NCI-H2171 (cell line): ENCODE results near the gene LRP3.
"Not testable (repeated sequence)": the region's sequence is repeated elsewhere in the genome, so short reads cannot be mapped to it uniquely, and the experiment has no call there.

Experiments used
- DNase-seq: peaks from one replicate; lab custom pipeline; 2025; lab: John Stamatoyannopoulos, UW

Gene LRP3, protein sequence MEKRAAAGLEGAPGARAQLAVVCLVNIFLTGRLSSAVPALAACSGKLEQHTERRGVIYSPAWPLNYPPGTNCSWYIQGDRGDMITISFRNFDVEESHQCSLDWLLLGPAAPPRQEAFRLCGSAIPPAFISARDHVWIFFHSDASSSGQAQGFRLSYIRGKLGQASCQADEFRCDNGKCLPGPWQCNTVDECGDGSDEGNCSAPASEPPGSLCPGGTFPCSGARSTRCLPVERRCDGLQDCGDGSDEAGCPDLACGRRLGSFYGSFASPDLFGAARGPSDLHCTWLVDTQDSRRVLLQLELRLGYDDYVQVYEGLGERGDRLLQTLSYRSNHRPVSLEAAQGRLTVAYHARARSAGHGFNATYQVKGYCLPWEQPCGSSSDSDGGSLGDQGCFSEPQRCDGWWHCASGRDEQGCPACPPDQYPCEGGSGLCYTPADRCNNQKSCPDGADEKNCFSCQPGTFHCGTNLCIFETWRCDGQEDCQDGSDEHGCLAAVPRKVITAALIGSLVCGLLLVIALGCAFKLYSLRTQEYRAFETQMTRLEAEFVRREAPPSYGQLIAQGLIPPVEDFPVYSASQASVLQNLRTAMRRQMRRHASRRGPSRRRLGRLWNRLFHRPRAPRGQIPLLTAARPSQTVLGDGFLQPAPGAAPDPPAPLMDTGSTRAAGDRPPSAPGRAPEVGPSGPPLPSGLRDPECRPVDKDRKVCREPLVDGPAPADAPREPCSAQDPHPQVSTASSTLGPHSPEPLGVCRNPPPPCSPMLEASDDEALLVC

DNA sequence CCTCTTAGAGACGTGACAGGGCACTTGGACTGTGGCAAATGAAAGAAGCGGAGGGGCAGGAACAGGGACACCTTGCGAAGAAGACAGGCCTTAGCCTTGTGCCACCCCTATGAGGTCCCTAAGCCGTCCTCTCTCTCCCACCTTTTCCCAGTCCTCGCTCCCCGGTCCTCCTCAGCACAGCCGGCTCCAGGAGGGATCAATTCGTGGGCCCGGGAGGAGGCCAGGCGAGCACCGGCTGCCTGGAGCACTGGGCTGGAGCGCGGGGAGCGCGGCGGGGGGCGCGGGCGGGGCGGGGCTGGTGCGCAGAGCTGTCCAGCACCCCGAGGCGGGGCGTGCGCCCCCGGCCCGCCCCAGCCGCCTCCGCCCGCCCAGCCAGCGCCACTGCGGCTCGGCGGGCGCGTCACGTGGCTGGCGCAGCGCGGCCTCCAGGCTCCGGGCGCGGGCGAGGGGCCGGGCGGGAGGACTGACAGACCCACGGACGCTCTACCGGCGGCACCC lies at the start of gene LRP3:
TSS of gene LRP3 (plus strand) at position 466 of the 498 bp plus-strand sequence. CDS start 456 bp downstream, outside the sequence.
- peak; percentile 43 for DNase-seq

DNA sequence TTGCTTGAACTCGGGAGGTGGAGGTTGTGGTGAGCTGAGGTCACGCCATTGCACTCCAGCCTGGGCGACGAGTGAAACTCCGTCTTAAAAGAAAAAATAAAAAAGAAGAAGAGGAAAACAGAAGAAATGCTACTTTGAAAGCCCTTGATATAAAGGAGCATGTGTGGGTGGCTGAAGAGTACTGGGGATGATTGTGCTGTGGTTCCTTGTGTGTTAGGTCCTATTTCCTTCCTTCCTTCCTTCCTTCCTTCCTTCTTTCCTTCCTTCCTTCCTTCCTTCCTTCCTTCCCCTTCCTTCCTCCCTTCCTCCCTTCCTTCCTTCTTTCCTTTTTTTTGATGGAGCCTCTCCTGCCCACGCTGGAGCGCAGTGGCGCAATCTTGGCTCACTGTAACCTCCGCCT lies 47.9 kb upstream of the LRP3 start:
- DNase-seq, result no peak

DNA sequence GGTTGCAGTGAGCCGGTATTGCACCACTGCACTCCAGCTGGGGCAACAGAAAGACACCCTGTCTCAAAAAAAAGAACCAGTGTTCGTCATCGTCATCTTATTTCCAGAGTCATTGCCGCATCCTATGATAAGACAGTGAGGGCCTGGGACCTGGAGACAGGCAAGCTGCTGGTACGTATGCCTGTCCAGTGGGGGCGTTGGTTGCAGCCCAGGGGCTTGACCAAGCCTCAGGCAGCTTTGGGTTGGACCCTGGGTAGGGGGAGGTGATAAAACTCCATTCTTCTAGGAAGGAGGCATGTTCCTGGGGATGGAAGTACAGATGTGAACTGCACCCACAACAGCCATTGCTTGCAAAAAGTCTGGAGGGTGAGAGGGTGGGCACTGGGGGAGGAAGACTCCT lies 46.6 kb upstream of the LRP3 start:
- DNase-seq, result no peak

DNA sequence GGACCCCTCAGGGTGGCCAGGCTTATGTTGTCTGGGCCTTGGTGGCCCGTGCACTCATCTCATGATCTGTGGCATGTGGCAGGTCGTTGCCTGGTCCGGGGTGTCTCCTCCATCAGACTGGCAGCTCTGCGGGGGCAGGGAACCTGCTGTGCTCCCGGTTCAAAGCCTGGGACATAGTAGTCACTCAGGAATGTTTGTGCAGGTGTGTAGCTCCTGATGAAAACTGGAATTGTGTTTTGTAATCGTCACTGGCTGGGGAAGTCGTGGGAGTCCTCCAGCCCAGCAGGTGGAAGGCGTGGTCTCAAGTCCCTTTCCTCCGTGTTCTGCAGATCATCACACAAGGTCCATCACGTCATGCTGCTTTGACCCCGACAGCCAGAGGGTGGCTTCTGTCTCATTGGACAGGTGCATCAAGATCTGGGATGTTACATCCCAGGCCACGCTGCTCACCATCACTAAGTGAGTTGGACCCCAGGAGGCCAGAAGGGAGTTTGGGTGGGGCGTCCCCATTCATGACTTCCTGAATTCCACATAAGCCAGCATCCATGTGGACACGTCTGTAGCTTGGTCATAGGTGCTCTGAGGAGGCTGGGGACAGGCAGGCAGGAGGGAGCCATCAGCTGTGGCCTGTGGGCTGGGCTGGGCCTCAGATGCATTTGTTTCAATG lies 43.1 kb upstream of the LRP3 start:
- no peak for DNase-seq

DNA sequence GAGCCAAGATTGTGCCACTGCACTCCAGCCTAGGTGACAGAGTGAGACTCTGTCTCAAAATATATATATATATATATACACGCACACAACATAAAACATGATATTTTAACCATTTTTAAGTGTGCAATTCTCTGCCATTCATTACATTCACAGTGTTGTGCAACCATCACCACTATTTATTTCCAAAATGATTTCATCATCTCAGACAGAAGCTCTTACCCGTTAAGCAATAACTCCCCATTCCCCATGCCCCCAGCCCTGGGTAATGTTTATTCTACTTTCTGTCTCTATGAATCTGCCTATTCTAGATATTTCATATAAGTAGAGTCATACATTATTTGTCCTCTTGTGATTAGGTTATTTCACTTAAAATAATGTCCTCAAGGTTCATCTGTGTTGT lies 42.0 kb upstream of the LRP3 start:
- DNase-seq, result no peak

DNA sequence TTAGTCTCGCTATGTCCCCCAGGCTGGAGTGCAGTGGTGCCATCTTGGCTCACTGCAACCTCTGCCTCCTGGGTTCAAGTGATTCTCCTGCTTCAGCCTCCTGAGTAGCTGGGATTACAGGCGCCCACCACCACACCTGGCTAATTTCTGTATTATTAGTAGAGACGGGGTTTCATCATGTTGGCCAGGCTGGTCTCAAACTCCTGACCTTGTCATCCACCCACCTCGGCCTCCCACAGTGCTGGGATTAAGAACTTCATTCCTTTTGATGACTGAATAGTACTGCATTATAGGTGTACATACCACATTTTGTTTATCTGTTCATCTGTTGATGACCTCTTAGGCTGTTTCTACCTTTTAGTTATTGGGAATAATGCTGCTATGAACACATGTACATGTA lies 41.5 kb upstream of the LRP3 start:
- DNase-seq, result not testable (repeated sequence)

DNA sequence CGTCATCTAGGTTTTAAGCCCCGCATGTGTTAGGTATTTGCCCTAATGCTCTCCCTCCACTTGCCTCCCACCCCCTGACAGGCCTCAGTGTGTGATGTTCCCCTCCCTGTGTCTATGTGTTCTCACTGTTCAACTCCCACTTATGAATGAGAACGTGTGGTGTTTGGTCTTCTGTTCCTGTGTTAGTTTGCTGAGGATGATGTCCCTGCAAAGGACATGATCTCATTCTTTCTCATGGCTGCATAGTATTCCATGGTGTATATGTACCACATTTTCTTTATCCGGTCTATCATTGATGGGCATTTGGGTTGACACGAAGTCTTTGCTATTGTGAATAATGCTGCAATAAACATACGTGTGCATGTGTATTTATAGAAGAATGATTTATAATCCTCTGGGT lies 39.8 kb upstream of the LRP3 start:
- not testable (repeated sequence) for DNase-seq

DNA sequence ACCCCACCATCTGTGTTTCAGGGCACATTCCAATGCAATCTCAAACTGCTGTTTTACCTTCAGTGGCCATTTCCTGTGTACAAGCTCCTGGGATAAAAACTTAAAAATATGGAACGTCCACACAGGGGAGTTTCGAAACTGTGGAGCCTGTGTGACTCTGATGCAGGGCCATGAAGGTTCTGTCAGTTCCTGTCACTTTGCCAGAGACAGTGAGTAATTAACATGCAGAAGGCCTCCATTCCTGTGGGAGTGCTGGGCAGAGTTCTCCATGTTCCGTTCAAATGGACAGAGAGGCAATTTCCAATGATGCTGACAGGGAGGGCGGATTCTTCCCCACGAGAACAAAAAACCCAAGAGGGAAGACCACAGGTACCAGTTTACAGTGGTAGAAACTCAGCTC lies 37.8 kb upstream of the LRP3 start:
- no peak for DNase-seq

DNA sequence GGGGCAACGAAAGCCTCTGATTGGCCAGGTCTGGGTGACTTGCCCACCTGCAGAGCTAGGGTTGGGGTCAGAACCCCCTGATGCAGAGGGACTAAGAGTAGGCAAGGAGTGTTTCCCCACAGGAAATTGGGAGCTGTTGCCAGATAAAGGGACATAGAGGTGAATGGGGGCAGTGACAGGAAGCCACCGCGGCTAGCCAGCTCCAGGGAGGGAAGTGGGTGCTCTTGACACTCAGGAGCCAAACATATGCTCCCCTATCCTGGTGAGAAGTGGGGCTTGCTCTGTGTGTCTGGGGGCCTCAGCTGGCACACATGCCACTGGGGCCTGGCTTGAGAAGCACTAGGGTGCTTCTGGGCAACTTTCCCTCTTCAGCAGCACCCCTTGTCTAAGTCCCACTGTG lies 36.2 kb upstream of the LRP3 start:
- DNase-seq, result no peak

DNA sequence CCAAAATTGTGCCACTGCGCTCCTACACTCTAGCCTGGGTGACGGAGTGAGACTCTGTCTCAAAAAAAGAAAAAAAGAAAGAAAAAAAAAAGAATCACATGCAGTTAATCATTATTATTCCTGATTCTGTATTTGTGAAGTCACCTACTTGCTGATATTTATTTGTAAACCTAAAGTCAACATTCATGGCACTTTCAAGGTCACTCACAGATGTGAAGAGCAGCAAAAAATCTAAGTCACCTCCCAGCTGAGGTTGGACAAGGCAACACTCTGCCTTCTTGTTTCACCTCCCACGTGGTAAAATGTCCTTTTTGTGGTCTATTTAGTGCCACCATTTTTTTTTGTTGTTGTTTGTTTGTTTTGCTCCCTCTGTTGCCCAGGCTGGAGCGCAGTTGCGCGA lies 35.8 kb upstream of the LRP3 start:
- no peak for DNase-seq

DNA sequence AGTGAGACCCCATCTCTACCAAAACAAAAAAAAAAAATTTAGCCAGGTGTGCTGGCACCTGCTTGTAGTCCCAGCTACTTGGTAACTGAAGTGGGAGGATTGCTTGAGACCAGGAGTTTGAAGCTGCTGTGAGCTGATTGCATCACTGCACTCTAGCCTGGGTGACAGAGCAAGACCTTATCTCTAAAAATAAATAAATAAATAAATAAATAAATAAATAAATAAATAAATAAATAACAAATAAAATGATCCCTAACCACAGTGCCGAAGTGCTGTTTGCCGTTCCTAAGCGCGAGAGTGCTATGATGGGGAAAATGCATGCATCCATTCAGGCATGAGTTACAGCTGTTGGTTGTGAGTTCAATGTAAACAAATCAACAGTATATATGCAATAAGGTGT lies 35.0 kb upstream of the LRP3 start:
- no peak for DNase-seq

DNA sequence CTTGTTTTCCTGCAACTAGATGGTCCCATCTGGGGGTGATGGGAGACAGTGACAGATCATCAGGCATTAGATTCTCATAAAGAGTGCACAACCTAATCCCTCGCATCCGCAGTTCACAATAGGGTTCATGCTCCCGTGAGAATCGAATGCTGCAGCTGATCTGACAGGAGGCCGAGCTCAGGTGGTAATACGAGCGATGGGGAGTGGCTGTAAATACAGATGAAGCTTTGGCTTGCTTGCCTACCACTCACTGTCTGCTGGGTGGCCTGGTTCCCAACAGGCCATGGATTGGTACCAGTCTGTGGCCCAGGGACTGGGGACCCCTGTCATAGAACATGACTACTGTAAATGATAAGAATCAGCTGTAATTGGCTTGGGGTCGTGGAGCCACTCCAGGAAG lies 34.2 kb upstream of the LRP3 start:
- DNase-seq, result no peak

DNA sequence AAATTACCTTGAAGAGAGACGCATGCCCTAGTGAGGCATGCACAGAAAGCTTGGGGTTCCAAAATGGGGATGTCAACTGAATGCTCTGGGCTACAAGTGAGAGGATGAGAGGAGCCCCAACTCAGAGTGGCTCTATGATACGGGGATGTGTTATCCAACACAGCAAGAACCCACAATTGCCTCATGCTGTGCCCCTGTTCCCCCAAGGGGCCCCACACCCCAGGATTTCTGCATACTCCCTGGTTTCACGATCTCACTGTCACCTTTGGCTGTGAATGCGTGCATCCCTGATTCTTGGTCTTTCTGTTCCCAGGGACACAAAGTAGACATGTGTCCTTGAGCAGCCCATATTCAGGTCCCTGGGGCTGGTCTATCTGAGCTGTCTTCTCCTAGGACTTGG lies 32.9 kb upstream of the LRP3 start:
- DNase-seq, result no peak

DNA sequence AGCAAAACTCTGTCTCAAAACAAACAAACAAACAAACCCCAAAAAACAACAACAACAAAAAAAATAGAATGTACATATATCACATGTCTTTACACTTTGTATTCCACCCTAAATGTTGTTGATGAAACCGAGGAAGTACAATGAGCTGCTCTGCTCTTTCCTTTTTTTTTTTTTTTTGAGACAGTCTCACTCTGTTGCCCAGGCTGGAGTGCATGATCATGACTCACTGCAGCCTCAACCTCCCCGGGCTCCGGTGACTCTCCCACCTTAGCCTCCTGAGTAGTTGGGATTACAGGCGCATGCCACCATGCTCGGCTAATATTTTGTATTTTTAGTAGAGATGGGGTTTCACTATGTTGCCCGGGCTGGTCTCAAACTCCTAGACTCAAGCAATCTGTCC lies 30.6 kb upstream of the LRP3 start:
- DNase-seq, result no peak

DNA sequence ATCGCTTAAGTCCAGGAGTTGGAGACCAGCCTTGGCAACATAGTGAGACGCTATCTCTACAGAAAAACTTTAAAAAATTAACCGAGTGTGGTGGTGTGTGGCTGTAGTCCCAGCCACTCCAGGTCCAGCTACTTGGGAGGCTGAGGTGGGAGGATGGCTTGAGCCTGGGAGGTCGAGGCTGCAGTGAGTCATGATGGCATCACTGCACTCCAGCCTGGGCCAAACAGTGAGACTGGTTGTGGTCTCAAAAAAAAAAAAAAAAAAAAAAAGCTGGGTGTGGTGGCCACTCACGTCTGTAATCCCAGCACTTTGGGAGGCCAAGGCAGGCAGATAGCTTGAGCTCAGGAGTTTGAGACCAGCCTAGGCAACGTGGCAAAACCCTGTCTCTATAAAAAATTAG lies 28.1 kb upstream of the LRP3 start:
- not testable (repeated sequence) for DNase-seq

DNA sequence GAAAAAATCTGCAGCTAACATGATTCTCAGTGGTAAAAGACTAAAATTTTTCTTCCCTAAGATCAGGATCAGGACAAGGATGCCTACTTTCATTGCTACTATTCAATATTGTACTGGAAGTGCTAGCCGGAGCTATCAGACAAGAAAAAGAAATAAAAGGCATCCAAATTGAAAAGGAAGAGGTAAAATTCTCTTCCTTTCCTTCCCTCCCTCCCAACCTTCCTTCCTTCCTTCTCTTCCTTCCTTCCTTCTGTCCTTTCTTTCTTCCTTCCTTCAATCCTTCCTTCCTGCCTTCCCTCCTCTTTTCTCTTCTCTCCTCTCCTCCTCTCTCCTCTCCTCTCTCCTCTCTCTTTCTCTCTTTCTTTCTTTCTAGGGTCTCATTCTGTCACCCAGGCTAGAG lies 26.7 kb upstream of the LRP3 start:
- no peak for DNase-seq

DNA sequence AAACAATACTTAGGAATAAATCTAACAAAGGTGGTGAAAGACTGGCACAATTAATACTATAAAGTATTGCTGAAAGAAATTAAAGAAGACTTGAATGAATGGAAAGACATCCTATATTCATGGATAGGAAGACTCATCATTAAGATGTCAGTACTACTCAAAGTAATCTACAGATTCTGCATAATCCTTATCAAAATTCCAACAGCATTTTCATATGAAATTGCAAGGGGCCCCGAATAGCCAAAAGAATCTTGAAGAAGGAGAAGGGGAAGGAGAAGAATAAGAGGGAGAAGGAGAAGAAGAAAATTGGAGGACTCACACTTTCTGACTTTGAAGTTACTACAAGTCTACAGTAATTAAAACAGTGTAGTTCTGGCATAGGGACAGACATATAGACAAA lies 25.6 kb upstream of the LRP3 start:
- DNase-seq, result no peak

DNA sequence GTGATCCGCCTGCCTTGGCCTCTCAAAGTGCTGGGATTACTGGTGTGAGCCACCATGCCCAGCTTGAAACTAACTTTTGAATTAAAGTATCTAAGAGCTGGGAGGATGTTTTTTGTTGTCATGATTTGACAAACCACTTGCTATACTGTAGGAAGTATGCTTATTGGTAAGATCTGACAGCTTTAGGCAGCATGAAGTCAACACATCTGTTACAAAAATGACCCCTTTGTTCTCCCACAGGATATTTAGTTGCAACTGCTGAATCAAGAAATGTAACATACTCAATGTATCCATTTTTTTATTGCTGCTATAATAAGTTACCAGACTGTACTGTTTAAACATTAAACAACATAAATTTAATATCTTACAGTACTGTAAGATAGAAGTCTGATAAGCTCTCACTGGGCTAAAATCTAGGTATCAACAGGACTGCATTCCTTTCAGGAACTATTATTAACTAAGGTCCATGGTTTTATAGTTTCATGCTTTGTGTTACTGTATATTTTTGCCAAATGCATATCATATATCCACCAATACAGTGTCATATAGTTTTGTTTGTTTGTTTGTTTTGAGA lies 22.8 kb upstream of the LRP3 start:
- DNase-seq, result no peak

DNA sequence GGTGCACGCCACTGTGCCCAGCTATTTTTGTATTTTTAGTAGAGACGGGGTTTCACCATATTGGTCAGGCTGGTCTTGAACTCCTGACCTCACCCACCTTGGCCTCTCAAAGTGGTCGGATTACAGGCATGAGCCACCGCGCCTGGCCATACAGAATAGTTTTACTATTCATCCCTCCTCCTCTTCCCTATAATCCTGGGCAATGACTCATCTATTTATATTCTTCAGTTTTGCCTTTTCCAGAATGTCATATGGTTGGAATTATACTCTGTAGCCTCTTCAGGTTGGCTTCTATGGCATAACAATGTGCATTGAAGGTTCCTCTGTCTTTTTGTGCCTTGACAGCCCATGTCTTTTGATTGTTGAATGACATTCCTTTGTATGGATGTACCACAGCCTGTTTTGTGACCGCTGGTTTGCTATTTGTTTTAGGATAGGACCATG lies 22.2 kb upstream of the LRP3 start:
- DNase-seq, result no peak

DNA sequence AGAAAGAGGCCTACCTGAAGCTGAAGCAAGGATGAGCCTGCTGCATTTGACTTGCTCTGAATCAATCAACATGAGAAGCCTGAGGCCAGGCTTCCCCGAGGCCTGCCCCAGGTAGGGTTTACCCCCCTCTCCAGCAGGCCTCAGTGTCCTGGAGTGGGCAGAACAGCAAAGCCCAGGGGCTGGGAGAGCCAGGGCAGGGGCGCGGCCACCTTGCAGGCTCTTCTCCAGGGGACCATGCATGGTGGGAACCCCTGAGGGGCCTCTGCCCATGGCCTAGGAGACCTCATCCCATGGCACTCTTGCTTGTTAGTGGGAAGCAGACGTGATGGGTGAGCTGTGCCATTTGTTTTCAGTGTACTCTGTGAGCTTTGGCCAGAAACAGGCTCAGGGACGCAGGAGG lies 19.9 kb upstream of the LRP3 start:
- DNase-seq, result no peak

DNA sequence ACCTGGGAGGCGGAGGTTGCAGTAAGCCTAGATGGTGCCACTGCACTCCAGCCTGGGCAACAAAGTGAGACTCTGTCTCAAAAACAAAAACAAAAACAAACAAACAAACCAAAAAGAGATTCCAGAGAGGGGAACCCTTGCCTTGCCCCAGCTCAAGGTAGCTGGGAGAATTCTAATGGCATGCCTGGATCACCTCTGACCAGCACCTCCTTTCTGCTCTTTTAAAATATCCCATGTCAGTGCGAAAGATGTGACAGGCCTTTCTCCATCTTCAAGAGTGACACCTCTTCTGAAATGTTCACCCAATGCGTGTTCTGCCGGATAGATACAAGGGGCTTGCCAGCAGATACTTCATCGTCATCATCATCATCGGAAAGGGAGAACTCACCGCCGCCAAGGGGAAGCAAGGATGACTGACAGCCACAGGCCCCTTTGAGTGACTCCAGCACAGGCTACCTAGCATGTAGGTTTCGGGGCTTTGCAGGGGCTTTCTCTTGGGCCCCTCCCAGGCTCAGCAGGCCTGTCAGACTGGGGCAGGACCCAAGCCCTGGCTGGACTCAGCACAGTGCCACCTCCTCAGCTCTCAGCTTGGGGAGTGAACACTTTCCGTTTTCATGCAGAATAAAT lies 18.9 kb upstream of the LRP3 start:
- no peak for DNase-seq
